Measurements from ENCODE around the gene LIMS3.
"Not testable (repeated sequence)": the region's sequence is repeated elsewhere in the genome, so short reads cannot be mapped to it uniquely, and the experiment has no call there.

LIMS3 gene

GRCh38 chr2:109924481-109924880, 26.0 kb downstream of the LIMS3 start:
- not testable (repeated sequence) for DNase-seq (ENCODE audit: low read depth in 2 of 2)

DNA sequence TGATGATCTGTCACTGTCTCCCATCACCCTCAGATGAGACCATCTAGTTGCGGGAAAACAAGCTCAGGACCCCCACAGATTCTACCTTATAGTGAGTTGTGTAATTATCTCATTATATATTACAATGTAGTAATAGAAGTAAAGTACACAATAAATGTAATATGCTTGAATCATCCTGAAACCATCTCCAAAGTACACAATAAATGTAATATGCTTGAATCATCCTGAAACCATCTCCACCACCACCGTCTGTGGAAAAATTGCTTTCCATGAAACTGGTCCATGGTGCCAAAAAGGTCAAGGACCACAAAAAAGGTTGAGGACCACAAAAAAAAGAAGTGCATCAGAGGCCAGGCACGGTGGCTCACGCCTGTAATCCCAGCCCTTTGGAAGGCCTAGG, 29.3 kb downstream of the LIMS3 start:
- DNase-seq (ENCODE audit: low read depth in 2 of 2), result not testable (repeated sequence)

GRCh38 chr2:109929222-109929621, 30.7 kb downstream of the LIMS3 start:
- DNase-seq (ENCODE audit: low read depth in 2 of 2), result not testable (repeated sequence)

DNA sequence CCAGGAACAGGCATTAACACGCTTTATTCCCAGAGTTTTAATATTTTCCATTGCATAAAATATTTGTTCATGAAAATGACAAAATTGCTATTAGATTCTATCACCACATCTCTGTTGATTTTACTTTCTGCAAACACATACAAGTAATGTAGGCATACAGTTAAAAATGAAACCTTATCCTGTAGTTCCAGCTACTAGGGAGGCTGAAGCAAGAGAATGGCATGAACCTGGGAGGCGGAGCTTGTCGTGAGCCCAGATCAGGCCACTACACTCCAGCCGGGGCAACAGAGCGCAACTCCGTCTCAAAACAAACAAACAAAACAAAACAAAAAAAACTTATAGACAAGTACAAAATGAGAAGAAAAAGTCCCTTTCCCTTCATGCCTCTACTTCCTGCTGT, 38.0 kb downstream of the LIMS3 start:
- not testable (repeated sequence) for DNase-seq (ENCODE audit: low read depth in 2 of 2)

GRCh38 chr2:109945362-109945761, 46.9 kb downstream of the LIMS3 start:
- DNase-seq (ENCODE audit: low read depth in 2 of 2), result not testable (repeated sequence)

GRCh38 chr2:109947262-109947958, 48.9 kb downstream of the LIMS3 start:
- not testable (repeated sequence) for DNase-seq (ENCODE audit: low read depth in 2 of 2)

- not testable (repeated sequence) for DNase-seq (ENCODE audit: low read depth in 2 of 2)
Measured at GRCh38 chr2:109947959-109948520, 49.6 kb downstream of the LIMS3 start.

DNA sequence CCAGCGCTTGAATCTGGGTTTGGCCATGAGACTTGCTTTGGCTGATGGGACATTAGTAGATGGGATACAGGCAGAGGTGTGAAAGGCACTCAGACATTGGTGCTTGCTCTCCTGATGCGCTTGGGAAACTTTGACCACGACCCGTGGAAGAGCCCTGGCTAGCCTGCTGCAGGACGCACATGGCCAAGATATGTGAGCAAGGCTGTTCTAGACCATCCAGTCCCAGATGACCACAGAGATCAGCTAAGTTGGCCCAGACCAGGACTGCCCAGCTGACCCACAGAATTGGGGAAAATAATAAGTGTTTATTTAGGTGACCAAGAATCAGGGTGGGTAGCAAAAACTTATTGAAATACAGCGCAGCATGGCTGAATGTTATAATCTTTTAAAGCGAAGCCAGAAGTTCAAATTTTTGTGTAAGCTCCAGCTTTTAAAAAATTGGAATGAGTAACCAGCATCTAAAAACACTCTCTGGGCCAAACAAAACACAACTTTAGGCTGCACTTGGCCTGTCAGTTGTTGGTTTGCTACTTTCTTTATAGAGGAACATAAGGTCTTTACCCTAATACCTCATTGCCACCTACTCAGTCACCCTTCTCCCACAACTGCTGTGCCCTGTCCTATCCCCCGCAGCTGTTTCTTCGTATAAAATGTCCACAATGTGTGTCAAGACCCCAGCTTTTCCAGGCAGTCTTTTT, 51.8 kb downstream of the LIMS3 start:
- not testable (repeated sequence) for DNase-seq (ENCODE audit: low read depth in 2 of 2)

GRCh38 chr2:109963942-109964341, 65.5 kb downstream of the LIMS3 start:
- not testable (repeated sequence) for DNase-seq (ENCODE audit: low read depth in 2 of 2)

DNA sequence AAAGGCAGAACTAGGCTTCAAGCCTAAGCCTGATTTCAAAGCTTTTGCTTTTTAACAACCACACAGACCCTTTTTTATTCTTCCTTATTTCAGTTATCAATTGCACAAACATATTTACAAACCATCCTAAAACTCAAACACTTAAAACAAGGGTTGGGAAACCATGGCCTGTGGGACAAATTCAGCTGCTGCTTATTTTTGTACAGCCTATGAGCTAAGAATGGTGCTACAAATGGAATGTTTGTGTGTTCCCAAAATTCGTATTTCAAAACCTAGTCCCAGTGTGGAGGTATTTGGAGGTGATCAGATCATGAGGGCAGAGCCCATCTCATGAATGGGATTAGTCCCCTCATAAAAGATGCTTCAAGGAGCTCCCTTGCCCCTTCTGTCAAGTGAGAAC, 67.0 kb downstream of the LIMS3 start:
- not testable (repeated sequence) for DNase-seq (ENCODE audit: low read depth in 2 of 2)

- DNase-seq (ENCODE audit: low read depth in 2 of 2), result not testable (repeated sequence)
Measured at GRCh38 chr2:109966107-109966736, 67.7 kb downstream of the LIMS3 start.

DNA sequence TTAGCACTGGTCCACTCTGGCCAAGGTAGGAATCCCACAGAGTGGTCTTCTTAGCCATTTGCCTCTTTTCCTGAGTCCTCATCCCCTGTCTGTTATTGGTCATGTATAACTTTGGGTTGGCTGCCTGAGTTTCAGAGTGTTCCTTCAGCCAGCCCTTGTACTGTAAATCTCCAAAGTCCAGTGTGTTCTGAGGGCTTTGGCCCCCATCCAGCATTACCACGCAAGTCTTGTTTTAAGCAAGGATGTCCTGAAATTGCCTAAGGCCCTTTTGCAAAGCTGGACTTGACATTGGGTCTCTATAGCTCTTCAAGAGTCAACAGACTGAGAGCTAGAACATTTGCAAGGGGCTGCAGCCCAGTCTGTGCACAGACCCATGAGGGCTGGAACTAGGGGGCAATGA, 68.4 kb downstream of the LIMS3 start:
- DNase-seq (ENCODE audit: low read depth in 2 of 2), result not testable (repeated sequence)

GRCh38 chr2:109969864-109970263, 71.4 kb downstream of the LIMS3 start:
- not testable (repeated sequence) for DNase-seq (ENCODE audit: low read depth in 2 of 2)

DNA sequence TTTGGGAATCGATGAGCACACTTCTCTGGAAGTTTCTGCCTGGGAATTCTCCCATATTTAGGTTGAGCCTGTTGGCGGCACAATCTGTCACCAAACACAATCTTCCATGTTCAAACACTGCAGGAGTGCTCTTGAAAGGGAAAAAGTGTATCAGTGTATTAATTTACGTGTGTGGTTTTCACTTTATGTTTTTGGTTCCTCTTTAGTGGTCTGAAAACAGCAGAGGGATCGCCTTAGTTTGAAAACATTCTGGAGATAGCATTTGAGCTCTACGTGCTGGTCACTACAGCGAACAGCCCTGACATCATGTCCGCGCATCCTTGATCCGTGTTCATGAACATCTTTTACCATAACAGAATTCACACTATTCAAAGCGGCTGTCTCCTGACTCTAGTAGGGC, 73.2 kb downstream of the LIMS3 start:
- DNase-seq (ENCODE audit: low read depth in 2 of 2), result not testable (repeated sequence)
